Mucosa of descending colon (tissue), 3 donors: ENCODE data around the gene UBE2F. TPM values are rescaled to one million over a fixed set of nuclear protein-coding genes. Genes with fewer than 3 reads are reported as not detected.
"Not testable (repeated sequence)": the region's sequence is repeated elsewhere in the genome, so short reads cannot be mapped to it uniquely, and the experiment has no call there.

Experiments used
- ATAC-seq: fragments of 200-7000 bp; cut with Tn5 transposase; one replicate; pipeline ENCODE4 v1.9.1; 2020; ENCODE audit warnings: mild to moderate bottlenecking, moderate library complexity
- DNase-seq, 3 donors: peaks; one replicate each; pipeline ENCODE4 v3.0.0-alpha.2; 2020
- H3K36me3 ChIP-seq: fragments of 200-600 bp; one replicate; pipeline ENCODE4 v1.8.0; 2021; ENCODE audit warnings: low read depth, mild to moderate bottlenecking
- H3K4me1 ChIP-seq: fragments of 200-600 bp; one replicate; pipeline ENCODE4 v1.8.0; 2021; ENCODE audit warnings: low read depth, mild to moderate bottlenecking
- H3K4me3 ChIP-seq: fragments of 200-600 bp; one replicate; pipeline ENCODE4 v1.8.0; 2021; ENCODE audit warnings: mild to moderate bottlenecking
- H3K9me3 ChIP-seq: fragments of 200-600 bp; one replicate; pipeline ENCODE4 v1.8.0; 2021; ENCODE audit warnings: mild to moderate bottlenecking
- CTCF ChIP-seq: fragments of 200-600 bp; IDR thresholded peaks from one replicate; pipeline ENCODE4 v1.8.0; 2022; ENCODE audit warnings: antibody characterized with exemption, mild to moderate bottlenecking
- intact Hi-C, 2 donors: fragments of 100-400 bp; cut with DNase I in 1 of 2; cut with micrococcal nuclease in 1 of 2; formaldehyde crosslinking; loops; one replicate each; pipeline versions ENCODE4 v1.11.0 to v1.11.1; 2022; cut with DNase I, micrococcal nuclease
- total RNA-seq, 3 donors: library from RNA; stranded (reverse); fragmentation: NEBNext Ultra II Directional in 2 of 3; extraction: Animal tissue kit (Norgen Biotek cat#: 25700) in 2 of 3; gene quantifications; one replicate each; pipeline versions ENCODE4 v1.2.1 to v1.2.4, GENCODE V29; 2021 to 2023
- donor health status: DM: no; HTN: no; CAD: no; lungs with moderate emphysema.
- donor health status: DM: no; HTN: no; CAD: no.
- donor health status: DM: no; HTN: yes; CAD: no.

Gene UBE2F
- total RNA-seq, 3 donors from 2014 or later = 36.0 to 47.7 (median 40.4) TPM

- H3K36me3 ChIP-seq = no peaks in the 10 kb centered on the region
- no peaks in the 10 kb centered on the region for H3K9me3 ChIP-seq
- ATAC-seq = no peak
- H3K4me3 ChIP-seq = no peak overlapping the region
- no peak for DNase-seq
- TF ChIP-seq CTCF = no peak
- intact Hi-C loops = no loop called here
- H3K4me1 ChIP-seq = no peaks in the 10 kb centered on the region
Observed at GRCh38 chr2:237946423-237946822, 20.4 kb upstream of the UBE2F start.

DNA sequence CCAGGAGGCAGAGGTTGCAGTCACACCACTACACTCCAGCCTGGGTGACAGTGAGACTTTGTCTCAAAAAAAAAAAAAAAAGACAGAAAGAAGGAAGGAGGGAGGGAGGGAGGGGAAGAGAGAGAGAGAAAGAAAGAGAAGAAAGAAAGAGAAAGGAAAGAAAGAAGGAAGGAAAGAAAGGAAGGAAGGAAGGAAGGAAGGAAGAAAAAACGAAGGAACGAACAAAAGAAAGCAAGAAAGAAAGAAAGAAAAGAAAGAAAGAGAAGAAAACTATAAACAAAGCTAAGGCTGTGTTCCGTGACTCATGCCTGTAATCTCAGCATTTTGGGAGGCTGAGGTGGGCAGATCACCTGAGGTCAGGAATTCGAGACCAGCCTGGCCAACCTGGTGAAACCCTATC, 15.5 kb upstream of the UBE2F start:
- intact Hi-C loops, DNase-seq, H3K9me3 ChIP-seq, H3K4me1 ChIP-seq, ATAC-seq, H3K4me3 ChIP-seq, H3K36me3 ChIP-seq: not testable (repeated sequence)

DNA sequence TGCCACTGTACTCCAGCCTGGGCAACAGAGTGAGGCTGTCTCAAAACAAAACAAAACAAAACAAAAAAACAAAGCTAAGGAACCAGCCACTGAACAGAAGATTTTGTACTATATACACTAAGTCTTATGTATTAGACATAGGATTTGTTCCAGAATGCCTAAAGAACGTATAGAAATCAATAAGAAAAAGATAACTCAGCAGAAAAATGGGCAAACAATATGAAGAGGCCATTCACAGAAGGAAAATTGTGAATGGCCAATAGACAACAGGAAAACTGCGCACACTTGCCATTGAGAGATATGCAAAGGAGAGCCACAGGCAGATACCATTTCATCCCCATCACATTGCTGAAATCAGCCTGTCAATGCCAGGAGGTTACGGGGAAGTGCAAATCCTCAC, 14.9 kb upstream of the UBE2F start:
- Histone ChIP-seq H3K4me3 (no peak overlapping the region), H3K36me3 (no peaks in the 10 kb centered on the region), H3K4me1 (no peaks in the 10 kb centered on the region), H3K9me3 (no peaks in the 10 kb centered on the region)
- ATAC-seq = no peak
- intact Hi-C loops = no loop called here
- DNase-seq = no peak
- TF ChIP-seq CTCF = no peak

DNA sequence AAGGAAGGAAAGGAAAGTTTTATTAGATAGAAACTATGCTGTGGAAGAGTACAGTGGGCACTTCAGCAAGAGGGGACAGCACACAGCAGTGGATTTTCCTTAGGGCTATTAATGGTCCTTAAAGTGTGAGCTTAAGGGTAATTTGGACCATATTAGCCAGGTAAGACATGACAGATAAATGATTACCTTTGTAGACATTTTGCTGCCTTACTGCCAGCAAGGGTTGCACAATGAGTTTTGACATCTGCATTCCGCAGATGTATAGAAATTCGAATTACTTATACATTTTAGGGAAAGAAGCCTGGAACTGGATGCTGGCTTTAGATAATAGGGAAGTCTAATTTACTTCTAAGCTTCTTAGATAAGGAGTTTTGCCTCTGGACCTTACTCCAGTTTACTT, 14.0 kb upstream of the UBE2F start:
- no peak for ATAC-seq
- H3K4me3 ChIP-seq = no peak overlapping the region
- TF ChIP-seq CTCF = no peak
- intact Hi-C loops = no loop called here
- DNase-seq = no peak
- H3K4me1 ChIP-seq = no peaks in the 10 kb centered on the region
- no peaks in the 10 kb centered on the region for H3K9me3 ChIP-seq
- H3K36me3 ChIP-seq = no peaks in the 10 kb centered on the region

- intact Hi-C loops = no loop called here
- Histone ChIP-seq H3K36me3 (no peaks in the 10 kb centered on the region), H3K4me3 (no peak overlapping the region), H3K4me1 (no peaks in the 10 kb centered on the region), H3K9me3 (no peaks in the 10 kb centered on the region)
- no peak for TF ChIP-seq CTCF
- no peak for ATAC-seq
- peak in 1 of 3 donors; percentile 18 for DNase-seq
Observed at GRCh38 chr2:237955640-237956401, 11.0 kb upstream of the UBE2F start.

GRCh38 chr2:237956402-237956736, 10.4 kb upstream of the UBE2F start:
- no peaks in the 10 kb centered on the region for H3K4me1 ChIP-seq
- H3K9me3 ChIP-seq = no peaks in the 10 kb centered on the region
- TF ChIP-seq CTCF = no peak
- intact Hi-C loops = no loop called here
- H3K36me3 ChIP-seq = no peaks in the 10 kb centered on the region
- DNase-seq = no peak
- no peak for ATAC-seq
- no peak overlapping the region for H3K4me3 ChIP-seq
